Measurements from ENCODE around the gene CCNG2. TPM values are rescaled to one million over a fixed set of nuclear protein-coding genes. Genes with fewer than 3 reads are reported as not detected.

Gene CCNG2
- total RNA-seq, 1 donor from 2014 or later = 10.5 TPM

DNA sequence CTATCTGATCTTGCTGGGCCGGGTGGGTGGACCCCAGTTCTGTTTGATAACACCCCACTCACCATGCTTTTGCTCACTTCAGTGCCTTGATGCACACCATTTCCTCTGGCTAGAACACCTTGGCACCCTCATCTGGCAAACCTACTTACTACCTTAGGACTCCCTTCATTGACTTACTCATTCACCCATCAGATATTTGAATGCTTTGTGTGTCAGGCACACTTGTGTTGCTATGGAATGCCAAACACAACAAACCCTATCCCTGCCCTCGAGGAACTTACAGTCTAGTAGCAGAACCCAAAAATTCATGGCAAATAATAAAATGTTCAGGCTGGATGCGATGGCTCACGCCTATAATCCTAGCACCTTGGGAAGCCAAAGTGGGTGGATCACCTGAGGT lies 13.9 kb downstream of the CCNG2 start:
- intact Hi-C loops (cut with DNase I) = no loop called here
- no peak for DNase-seq (ENCODE audit: low spot score)

DNA sequence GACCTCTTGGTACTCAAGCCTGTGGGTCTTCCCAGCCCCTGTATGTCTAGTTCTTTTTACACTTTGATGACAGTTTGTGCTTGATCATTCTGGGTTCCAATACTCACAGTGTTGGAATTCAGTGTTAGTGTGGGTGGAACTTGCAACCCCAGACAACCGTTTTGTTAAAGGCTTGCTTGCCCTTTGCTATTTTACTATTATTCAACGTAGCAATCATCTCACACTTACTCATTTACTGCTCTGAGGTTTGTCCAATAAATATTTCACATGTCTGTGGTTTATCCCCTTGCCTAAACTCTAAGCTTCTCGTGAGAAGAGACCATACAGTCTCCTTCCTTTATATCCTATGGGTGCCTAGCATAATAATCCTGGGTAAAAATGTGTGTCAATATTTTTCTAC lies 15.3 kb downstream of the CCNG2 start:
- intact Hi-C loops (cut with DNase I) = no loop called here
- DNase-seq (ENCODE audit: low spot score) = no peak

DNA sequence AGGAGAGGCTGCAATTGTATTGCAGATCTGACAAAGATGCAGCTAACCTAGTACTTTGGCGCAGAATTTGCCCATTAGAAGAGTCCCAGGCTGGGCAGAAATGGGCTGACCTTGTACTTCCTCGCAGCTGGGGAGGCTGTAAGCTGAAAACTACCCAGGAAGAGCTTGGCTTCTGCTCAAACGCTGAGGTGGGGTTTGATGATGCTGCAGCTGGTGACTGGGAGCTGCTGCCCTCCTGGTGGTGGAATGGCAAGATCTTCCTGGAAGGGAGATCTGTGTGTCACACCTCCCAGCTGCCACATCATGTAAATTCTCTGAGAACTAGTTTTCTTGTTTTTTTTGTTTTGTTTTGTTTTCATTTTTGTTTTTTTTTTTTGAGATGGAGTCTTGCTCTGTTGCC lies 17.4 kb downstream of the CCNG2 start:
- intact Hi-C loops (cut with DNase I) = no loop called here
- DNase-seq (ENCODE audit: low spot score) = no peak

DNA sequence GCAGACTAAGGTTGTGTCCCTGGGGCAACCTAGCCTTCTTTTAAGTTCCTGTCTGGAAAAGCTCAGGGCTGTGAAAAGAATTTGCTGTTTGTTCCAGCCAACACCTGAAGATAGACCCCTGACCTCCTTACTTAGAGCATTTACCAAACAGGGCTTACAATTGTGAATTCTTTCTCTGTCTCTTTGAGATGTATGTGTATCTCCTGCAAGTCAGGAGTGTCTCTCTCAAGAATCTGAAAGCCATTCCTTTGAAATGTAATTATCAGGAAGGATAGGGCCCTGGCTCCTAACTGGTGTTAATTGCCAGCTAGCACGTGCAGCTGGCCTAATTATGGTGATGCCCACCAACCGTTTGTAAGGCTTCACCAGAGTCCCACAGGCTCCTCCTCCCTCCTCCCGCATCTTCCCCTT lies 18.2 kb downstream of the CCNG2 start:
- intact Hi-C loops (cut with DNase I) = no loop called here
- DNase-seq (ENCODE audit: low spot score) = no peak

DNA sequence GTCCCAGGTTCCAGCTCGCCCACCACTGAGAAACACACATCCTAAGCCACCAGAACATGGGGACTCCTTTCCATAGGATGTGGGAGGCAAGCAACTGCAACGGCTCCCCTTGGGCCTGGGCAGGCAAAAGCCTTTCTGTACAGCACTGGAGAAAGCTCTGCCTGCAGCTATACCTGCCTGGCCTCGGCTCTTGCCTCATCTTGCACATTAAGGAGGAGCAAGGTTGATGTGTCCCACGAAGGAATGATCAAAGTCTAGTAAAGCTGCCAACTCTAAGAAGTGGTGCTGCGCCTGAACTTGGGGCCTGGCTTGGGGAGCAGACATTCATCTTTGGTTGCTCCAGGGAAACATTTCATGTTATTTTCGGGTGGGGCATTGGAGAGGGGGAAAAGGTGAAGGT lies 19.6 kb downstream of the CCNG2 start:
- intact Hi-C loops (cut with DNase I) = no loop called here
- no peak for DNase-seq (ENCODE audit: low spot score)

DNA sequence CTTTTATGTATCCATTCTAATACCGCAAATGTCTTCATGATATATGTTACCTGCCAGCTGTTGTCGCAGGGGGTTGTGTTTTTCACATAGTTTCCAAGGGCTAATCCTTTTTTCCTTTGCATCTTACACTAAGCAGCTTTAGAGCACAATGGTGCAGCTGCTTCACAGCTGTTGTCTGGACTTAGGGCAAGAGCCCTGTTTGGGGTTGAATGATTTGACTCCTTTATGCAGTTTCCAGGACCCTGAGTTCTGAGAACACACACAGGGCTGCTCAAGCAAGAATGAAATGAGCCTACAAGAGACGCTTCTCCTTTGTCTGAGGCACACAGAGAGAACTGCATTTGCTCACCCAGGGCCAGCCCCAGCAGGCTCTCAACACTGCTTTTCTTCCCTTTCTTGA lies 20.2 kb downstream of the CCNG2 start:
- intact Hi-C loops (cut with DNase I) = no loop called here
- DNase-seq (ENCODE audit: low spot score) = no peak

DNA sequence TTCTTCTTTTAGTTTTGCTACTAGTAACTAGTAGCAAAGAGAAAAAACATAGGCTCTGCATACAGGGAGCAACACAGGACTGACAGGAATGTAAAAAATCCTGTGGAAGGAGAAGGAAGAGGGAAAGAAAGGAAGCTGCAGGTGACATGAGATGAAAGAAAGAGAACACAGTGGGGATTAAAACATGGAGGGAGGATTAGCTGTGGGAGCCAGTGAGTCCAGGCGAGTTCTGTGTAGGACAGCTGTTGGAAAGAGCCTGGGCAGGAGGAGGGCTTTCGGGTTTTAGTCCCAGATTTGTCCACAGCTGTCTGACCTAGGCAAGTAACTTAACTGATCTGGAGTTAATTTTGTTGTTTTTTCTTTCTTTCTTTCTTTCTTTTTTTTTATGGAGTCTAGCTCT lies 21.6 kb downstream of the CCNG2 start:
- intact Hi-C loops (cut with DNase I) = no loop called here
- DNase-seq (ENCODE audit: low spot score) = no peak

DNA sequence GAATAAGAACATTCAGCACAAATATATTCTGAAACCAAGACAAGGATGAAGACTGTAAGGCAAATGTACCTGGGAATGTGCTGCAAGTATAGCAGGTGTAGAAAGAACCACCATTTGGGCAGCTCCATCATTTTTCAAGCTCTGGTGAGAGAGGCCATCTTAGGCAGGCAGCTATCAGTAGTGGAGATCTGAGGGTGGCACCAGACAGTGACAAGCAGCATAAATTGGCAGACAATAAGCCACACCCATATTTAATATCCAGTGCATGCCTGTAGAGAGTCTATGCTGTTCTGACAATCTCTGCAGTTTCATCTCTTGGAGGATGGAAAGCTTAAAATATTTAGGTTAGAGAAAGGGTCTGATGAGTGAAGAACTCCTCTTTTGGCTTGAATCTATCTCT lies 22.5 kb downstream of the CCNG2 start:
- DNase-seq (ENCODE audit: low spot score) = no peak
- intact Hi-C loops (cut with DNase I) = no loop called here

DNA sequence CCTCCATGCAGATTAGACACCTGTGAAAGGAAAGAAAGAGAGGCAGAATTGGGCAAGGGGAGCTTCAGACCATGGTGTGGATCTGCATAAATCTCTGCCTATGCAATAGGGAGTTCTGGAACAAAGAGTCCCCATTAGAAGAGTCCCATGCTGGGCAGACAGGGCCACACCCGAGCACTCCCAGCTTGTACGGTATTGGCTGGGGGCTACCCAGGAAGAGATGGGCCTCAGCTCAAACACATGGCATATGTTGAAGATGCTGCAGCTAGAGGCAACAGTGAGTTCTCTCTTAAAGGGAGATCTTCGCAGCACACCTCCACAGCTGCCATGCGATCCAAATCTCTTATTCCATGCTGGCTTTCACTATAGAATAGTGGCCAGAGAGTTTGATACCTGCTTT lies 24.7 kb downstream of the CCNG2 start:
- intact Hi-C loops (cut with DNase I) = no loop called here
- no peak for DNase-seq (ENCODE audit: low spot score)

DNA sequence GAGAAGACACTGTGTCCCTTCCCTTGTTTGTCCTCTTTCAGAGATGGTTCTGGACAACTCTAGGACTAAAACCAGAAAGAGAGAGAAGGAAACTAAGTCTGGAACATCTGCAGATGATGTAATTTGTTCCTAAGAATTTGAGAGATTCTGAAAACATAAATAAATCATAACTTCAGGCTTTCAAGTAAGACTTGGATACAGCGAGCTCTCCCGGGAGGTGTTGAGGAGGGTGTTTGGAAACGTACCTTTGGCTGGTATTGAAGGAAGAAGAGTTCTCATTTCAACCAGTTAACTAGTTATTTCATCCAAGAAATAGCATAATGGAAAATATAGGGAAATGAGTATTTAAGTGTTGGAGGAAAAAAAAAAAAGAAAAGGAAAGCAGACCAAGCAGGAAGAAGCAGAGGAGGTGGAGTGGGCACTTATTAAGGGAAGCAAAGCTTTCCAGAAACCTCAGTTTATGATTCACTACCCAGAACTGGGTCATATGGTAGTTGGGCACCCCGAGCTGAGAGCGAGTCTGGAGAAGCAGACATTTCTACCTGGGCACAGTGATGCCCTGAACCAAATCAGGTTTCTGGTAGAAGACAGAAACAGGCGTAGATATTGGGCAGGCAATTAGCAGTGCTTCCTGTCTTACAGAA lies 26.9 kb downstream of the CCNG2 start:
- intact Hi-C loops (cut with DNase I) = no loop called here
- no peak for DNase-seq (ENCODE audit: low spot score)

DNA sequence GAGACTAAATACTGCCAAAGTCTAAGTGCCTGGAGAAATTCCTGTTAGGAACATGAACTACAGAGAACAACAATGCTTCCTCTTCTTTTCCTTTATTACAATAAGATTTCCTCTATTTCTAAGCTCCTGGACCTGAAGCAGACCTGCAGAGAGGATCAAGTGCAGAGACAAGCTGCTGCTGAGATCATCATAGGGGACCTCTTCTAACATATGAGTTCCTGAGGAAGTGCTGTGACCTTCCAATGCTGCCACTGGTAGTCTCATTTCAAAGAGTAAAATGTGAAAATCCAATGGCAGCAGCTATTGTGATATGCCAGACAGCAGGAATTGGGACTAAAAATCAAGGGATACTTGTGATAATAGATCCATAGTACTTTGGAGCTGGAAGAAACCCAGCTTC lies 28.0 kb downstream of the CCNG2 start:
- no peak for DNase-seq (ENCODE audit: low spot score)
- intact Hi-C loops (cut with DNase I) = no loop called here

DNA sequence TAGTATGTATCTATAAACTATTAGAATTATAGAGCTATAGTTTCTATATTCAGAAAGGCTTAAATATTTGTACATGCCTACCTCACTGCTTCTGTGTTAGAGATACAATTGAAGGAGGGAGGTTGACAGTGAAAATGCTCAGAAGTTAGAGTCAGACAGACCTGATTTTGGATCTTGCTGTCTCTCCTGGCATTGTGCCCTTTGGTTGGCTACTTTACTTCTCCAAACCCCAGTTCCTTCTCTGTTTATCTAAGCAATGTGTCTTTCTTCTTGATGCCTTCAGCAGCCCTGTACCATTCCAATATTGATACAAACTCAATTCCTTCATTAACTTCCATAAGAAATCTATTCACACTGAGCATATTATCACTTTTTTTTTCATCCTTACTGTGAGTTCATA lies 28.7 kb downstream of the CCNG2 start:
- DNase-seq (ENCODE audit: low spot score) = no peak
- intact Hi-C loops (cut with DNase I) = no loop called here

DNA sequence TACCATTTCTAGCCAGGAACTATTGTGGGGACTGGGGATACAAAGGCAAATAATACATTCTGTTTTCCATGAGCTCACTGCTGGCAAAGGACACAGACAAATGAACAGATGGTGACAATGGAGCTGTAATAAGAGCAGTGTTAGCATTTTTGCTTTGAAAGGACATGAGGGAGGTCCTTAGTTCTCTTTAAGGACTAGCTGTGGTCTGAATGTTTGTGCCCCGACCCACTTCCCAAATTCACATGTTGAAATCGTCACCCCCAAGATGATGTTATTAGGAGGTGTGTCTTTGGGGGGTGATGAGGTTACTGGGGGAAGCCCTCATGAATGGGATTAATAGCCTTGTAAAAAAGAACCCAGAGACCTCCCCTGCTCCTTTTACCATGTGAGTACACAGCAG lies 30.3 kb downstream of the CCNG2 start:
- DNase-seq (ENCODE audit: low spot score) = no peak
- intact Hi-C loops (cut with DNase I) = no loop called here

DNA sequence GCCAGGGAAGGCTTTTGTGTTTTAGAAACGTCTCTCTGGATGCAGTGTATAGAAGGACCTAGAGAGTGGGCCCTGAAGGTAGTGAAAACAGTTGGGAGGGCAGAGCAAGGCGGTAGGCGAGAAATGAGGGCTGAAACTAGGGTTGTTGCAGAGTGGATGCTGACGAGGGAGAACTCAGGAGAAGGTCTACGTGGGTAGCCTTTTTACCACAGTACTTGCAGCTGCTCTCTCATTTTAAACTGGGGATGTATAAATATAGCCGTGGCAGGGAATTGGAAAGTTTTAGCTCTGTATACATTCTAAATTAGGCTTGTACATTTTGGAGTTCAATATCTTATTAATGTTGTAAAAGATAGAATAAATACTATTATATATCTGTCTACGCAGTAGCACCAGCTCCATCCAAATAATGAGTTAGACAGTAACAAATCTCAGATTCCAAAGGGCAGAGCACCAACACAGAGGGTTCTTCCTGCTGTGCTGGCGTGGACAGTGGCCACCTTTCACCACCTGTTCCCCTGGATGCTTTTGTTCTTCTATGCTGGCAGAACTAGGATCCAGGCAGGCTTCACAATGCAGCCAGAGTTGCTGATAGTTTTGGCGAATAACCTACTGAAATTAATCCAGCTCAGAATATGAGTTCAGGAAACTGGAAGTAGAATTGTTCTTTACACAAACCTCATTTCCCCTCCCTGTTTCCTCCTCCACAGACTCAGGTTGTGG lies 31.7 kb downstream of the CCNG2 start:
- DNase-seq (ENCODE audit: low spot score) = no peak
- intact Hi-C loops (cut with DNase I) = no loop called here

DNA sequence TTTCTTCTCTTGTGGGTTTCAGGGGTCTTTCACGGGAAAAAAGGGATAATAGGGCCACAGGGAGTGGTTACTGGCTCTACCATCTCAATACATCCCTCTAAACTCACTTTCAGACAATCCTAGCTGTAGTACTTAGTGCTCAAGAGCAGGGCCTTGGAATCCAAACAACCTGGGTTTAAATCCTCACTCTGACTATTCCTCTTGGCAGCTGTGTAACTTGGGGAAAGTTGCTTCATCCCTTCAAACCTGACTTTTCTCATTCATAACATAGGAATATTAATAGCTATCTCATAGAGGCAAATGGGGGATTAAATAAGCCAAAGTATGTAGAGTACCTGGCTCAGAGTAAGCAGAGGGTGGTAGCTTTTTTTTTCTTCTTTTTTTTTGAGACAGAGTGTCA lies 32.4 kb downstream of the CCNG2 start:
- intact Hi-C loops (cut with DNase I) = no loop called here
- no peak for DNase-seq (ENCODE audit: low spot score)

DNA sequence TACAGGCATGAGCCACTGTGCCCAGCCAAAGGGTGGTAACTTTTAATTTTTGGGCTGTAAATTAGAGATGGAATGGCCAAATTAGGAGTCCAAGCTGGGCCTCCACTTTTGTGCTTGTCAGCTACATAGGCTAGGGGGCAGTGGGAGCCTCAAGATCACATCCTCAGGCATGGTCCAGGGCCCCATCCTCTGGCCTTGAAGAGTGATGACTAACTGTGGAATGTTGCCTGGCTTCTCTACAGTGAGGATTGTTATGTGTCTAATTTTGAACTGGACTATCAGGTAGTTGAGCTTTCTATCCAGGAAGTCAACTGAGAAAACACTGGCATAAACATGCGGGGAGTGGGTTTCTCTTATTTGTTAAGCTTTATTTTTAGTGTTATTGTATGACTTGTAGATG lies 33.0 kb downstream of the CCNG2 start:
- no peak for DNase-seq (ENCODE audit: low spot score)
- intact Hi-C loops (cut with DNase I) = no loop called here

DNA sequence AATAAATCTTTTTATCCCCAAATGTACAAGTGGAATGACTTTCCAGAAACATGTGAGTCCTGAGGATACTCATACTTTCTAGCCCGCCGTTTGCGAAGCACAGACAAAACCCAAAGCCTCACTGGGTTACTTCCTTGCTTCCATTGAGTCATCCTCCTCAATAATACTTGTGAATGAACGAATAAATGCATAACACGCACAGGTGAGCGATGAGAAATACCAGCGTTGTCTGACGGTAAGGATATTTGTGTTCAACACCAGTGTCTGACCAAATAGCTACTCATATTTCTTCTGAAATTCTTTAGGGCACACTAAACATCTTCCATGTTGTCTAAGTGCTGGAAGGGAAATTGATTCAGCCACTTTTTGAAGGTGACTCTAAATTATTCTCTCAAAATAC lies 36.0 kb downstream of the CCNG2 start:
- intact Hi-C loops (cut with DNase I) = no loop called here
- no peak for DNase-seq (ENCODE audit: low spot score)

DNA sequence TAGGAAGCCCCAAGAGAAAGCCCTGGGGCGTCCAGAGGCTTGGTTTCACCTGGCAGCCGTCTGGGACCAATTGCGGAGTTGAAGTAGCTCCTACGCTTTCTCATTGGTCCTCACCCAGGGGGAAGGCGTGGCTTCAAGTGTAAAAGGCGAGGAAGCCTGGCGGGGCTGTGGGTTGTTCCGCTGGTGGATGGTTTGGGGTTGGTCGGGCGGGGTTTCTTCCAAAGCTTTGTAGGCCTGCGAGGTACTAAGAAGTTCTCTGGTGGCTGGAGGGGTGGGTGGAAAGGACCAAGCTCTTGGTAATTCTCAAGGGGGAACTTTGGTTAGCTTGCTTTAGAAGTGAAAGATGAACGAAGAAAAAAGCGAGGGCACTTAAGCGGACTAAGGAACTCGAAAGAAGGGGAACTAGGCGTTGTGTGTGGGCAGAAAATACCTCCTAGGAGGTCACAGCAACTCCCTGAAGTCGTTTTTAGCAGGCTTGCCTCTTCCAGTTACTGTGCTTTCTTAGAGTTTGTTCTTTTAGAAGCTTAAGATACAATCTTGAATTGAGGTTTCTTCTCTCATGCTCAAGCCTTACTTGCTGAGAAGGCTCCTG lies 36.6 kb downstream of the CCNG2 start:
- intact Hi-C loops (cut with DNase I) = no loop called here

DNA sequence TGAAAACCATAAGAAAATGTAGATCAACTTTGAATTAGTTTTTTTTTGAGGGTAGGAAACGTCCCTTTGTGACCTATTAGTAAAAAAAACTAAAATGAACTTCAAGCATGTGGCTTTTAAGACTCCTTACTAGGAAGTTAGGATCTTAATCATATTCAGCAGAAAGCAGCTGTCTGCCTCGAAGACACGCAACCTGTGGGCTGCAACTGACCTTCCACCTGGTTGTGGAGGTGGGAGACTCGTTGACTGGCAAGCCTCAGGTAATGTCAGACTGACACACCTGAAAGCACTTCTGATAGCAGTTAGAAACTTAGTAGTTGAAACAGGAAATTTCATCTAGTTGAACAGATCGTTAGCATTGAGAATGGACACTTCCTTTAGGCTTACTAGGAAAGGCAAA lies 37.4 kb downstream of the CCNG2 start:
- DNase-seq (ENCODE audit: low spot score) = no peak
- intact Hi-C loops (cut with DNase I) = no loop called here

More for the DNA sequence above, 36.6 kb downstream of the CCNG2 start:
- DNase-seq (ENCODE audit: low spot score) = peak; percentile 92

DNA sequence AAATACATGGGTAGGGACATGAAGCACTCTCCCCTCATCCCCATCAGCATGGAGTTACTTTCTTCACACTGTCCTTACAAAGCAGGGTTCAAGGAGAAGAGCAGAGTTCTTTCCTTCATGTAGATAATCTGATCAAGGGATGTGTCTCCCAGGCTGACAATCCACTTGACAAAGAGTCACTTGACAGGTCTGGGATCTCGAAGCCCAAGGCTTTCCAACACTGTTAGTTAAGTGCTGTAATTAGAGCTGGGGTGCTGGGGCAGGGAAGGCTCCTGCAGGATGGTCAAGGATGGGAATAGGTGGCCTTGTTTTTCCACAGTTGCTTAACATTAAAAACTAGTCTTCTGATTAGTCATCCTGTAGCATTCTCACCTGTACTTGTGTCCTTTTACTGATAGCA lies 38.0 kb downstream of the CCNG2 start:
- no peak for DNase-seq (ENCODE audit: low spot score)
- intact Hi-C loops (cut with DNase I) = no loop called here

DNA sequence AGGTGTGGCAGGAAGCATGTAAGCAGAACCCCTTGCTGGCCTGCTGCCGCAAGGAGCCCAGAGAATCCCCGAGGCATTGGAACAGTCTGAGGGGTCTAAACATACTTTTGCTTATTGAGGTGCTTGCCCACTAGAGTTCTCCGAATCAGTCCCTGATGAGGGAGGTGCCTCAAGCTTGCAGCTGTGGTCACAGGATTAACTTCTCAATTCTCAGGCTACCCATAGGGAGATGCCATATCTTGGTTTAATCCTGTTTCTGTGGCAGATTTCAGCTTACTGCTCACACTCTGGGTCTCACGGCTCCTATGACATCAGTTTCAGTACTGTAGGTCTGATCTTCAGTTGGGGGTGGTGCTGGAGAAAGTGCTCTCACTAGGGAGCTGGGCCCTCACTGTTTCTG lies 39.9 kb downstream of the CCNG2 start:
- no peak for DNase-seq (ENCODE audit: low spot score)
- intact Hi-C loops (cut with DNase I) = no loop called here
